HEK293T (cell line): ENCODE measurements around the gene RAB13.

ENCODE experiments used
- BHLHE40 ChIP-seq: fragments of 450-650 bp; IDR thresholded peaks from 2 replicates; pipeline ENCODE4 v1.6.1; 2016; ENCODE audit warnings: mild to moderate bottlenecking, moderate library complexity, borderline replicate concordance
- TF ChIP-seq, protein P1 (sequence below): fragments of 450-650 bp; IDR thresholded peaks from 2 replicates; pipeline ENCODE4 v1.6.1; 2016

- TF ChIP-seq BHLHE40, result no peak
- TF ChIP-seq, protein P1, sequence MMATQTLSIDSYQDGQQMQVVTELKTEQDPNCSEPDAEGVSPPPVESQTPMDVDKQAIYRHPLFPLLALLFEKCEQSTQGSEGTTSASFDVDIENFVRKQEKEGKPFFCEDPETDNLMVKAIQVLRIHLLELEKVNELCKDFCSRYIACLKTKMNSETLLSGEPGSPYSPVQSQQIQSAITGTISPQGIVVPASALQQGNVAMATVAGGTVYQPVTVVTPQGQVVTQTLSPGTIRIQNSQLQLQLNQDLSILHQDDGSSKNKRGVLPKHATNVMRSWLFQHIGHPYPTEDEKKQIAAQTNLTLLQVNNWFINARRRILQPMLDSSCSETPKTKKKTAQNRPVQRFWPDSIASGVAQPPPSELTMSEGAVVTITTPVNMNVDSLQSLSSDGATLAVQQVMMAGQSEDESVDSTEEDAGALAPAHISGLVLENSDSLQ, result no peak
These were observed 39.4 kb downstream of the RAB13 start, which contains the start of gene DENND4B for GRCh38 chr1:153946622-153947241.
